ENCODE results near the gene CPA3. TPM values are rescaled to one million over a fixed set of nuclear protein-coding genes. Genes with fewer than 3 reads are reported as not detected.

CPA3 gene
- total RNA-seq, 2 donors from 2014 or later, result 12.3 to 12.6 TPM

GRCh38 chr3:148937467-148938255, 72.6 kb downstream of the CPA3 start:
- Histone ChIP-seq H3K4me1 (no peaks in the 10 kb centered on the region), H3K9me3 (no peaks in the 10 kb centered on the region), H3K9ac (ENCODE audit: low read depth in 2 of 2, low read length in 2 of 2) (no peak overlapping the region), H3K27me3 (no peaks in the 10 kb centered on the region), H3K36me3 (no peaks in the 10 kb centered on the region), H3K4me3 (no peak overlapping the region), H3K27ac (no peak overlapping the region)
- DNase-seq, result no peak
- intact Hi-C loops (cut with DNase I), result no loop called here
- TF ChIP-seq CTCF (IDR thresholded peaks at IDR 0.05), result no peak

- Histone ChIP-seq H3K4me3 (no peak overlapping the region), H3K36me3 (no peaks in the 10 kb centered on the region), H3K27me3 (no peaks in the 10 kb centered on the region), H3K4me1 (no peaks in the 10 kb centered on the region), H3K9me3 (no peaks in the 10 kb centered on the region), H3K27ac (no peak overlapping the region), H3K9ac (ENCODE audit: low read depth in 2 of 2, low read length in 2 of 2) (no peak overlapping the region)
- DNase-seq, result no peak
- no peak for TF ChIP-seq CTCF (IDR thresholded peaks at IDR 0.05)
- intact Hi-C loops (cut with DNase I), result no loop called here
Measured at GRCh38 chr3:148938306-148938705, 73.2 kb downstream of the CPA3 start.

GRCh38 chr3:148938936-148939335, 73.8 kb downstream of the CPA3 start:
- no peaks in the 10 kb centered on the region for H3K9me3 ChIP-seq
- no peak overlapping the region for H3K4me3 ChIP-seq
- intact Hi-C loops (cut with DNase I), result no loop called here
- DNase-seq, result no peak
- H3K4me1 ChIP-seq, result no peaks in the 10 kb centered on the region
- TF ChIP-seq CTCF (IDR thresholded peaks at IDR 0.05), result no peak
- H3K36me3 ChIP-seq, result no peaks in the 10 kb centered on the region
- H3K27ac ChIP-seq, result no peak overlapping the region
- no peak overlapping the region for H3K9ac ChIP-seq (ENCODE audit: low read depth in 2 of 2, low read length in 2 of 2)
- no peaks in the 10 kb centered on the region for H3K27me3 ChIP-seq

- H3K9me3 ChIP-seq, result no peaks in the 10 kb centered on the region
- H3K27me3 ChIP-seq, result no peaks in the 10 kb centered on the region
- TF ChIP-seq CTCF (IDR thresholded peaks at IDR 0.05), result no peak
- H3K4me1 ChIP-seq, result no peaks in the 10 kb centered on the region
- H3K4me3 ChIP-seq, result no peak overlapping the region
- no peak overlapping the region for H3K9ac ChIP-seq (ENCODE audit: low read depth in 2 of 2, low read length in 2 of 2)
- no peak for DNase-seq
- no peak overlapping the region for H3K27ac ChIP-seq
- intact Hi-C loops (cut with DNase I), result loop anchor here (5.0 kb wide), 2 partner anchors 214 to 559 kb away; no protein-coding TSS in a partner anchor
- no peaks in the 10 kb centered on the region for H3K36me3 ChIP-seq
Measured at GRCh38 chr3:148940983-148941382, 75.9 kb downstream of the CPA3 start.

GRCh38 chr3:148943506-148944205, 78.6 kb downstream of the CPA3 start:
- peak; percentile 60 for TF ChIP-seq CTCF (IDR thresholded peaks at IDR 0.05)
- H3K27me3 ChIP-seq, result no peaks in the 10 kb centered on the region

More at GRCh38 chr3:148943506-148944205, 78.6 kb downstream of the CPA3 start:
- DNase-seq, result peak; percentile 23
- Histone ChIP-seq H3K36me3 (no peaks in the 10 kb centered on the region), H3K4me3 (no peak overlapping the region), H3K9ac (ENCODE audit: low read depth in 2 of 2, low read length in 2 of 2) (no peak overlapping the region), H3K9me3 (no peaks in the 10 kb centered on the region), H3K4me1 (no peaks in the 10 kb centered on the region), H3K27ac (no peak overlapping the region)
- intact Hi-C loops (cut with DNase I), result loop anchor here (5.0 kb wide), 2 partner anchors 216 to 561 kb away; no protein-coding TSS in a partner anchor

Measured in colonic mucosa (tissue), 4 donors.